ENCODE data around the gene ABO. TPM values are rescaled to one million over a fixed set of nuclear protein-coding genes. Genes with fewer than 3 reads are reported as not detected.
"Not testable (repeated sequence)": the region's sequence is repeated elsewhere in the genome, so short reads cannot be mapped to it uniquely, and the experiment has no call there.

The ABO gene
- total RNA-seq, 4 donors from 2014 or later: 0.29 to 6.1 (median 0.59) TPM

DNA sequence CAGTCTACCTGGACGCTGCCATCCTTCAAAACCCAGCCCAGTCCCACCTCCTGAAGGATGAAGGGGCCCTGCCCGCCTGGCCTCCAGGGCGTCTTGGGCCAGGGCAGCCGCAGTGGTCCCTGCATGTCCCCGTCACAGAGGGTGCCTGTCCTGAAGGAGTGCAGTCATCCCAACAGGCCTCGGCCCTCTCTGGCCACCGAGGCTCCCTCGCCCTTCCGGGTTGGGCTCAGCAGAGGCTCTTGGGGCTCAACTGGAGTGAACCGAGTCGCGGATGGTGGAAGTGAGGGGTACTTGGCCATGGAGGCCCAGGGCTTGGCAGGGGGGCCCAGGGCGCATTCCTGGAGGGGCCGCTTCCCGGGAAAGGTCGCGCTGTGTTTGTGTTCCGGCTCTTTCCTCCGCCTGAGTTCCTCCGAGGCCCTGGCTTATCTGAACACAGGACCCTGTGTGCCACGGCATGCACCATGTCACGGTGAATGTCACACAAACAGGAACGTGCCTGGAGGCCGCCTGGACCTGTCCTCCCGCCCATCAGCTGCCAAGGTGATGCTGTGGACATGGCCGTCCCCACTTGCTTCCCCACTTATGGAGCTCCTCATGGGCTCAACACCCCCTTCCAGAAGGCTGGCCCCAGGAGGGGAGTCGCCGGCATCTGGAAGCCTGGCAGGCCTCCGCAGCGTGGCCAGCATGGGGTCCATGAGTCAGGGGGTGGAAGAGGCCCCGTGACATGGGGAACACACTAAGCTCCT is 40.3 kb downstream of the ABO start:
- no peak for DNase-seq
- intact Hi-C loops (cut with DNase I; ENCODE audit: low total_unique reads): no loop called here

DNA sequence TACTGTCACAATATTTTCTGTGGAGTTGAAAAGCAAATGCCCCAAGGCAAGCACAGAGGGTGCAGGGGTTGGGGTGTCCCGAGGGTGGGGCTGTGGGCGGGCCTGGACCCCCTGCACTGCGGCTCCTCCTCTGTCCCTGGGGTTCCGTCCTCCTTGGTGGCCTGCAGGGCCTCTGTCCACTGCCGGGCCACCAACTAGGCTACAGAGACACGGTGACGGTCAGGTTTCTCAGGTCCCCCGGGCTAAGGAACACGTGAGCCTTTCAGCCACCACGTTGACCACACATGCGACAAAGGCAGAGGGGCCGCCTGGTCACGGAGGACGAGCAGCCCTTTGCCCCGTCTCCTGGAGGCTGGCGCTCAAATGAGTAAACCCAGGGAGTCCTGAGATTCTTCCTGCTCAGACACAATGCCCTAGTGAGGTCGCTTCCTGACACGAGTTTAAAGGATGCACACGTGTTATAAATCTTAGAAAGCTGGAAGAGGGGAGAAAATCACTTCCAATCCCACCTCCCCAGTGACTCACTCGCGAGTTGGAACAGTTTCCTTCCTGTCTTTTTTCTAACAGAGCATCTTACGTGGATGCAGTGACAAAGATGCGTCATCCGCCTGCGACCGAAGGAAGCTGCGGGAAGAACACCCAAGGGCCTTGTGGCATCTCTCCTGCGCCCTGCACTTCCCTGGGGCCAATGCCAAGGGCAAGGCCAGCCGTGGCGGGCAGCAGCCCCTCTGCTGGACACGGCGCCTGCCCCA is 41.1 kb downstream of the ABO start:
- TF ChIP-seq, protein P1, sequence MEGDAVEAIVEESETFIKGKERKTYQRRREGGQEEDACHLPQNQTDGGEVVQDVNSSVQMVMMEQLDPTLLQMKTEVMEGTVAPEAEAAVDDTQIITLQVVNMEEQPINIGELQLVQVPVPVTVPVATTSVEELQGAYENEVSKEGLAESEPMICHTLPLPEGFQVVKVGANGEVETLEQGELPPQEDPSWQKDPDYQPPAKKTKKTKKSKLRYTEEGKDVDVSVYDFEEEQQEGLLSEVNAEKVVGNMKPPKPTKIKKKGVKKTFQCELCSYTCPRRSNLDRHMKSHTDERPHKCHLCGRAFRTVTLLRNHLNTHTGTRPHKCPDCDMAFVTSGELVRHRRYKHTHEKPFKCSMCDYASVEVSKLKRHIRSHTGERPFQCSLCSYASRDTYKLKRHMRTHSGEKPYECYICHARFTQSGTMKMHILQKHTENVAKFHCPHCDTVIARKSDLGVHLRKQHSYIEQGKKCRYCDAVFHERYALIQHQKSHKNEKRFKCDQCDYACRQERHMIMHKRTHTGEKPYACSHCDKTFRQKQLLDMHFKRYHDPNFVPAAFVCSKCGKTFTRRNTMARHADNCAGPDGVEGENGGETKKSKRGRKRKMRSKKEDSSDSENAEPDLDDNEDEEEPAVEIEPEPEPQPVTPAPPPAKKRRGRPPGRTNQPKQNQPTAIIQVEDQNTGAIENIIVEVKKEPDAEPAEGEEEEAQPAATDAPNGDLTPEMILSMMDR (IDR thresholded peaks at IDR 0.05): no peak
- no peak for TF ChIP-seq POLR2A (IDR thresholded peaks at IDR 0.05)
- no peaks in the 10 kb centered on the region for H3K27me3 ChIP-seq
- intact Hi-C loops (cut with DNase I; ENCODE audit: low total_unique reads): no loop called here
- no peak overlapping the region for H3K27ac ChIP-seq
- peaks cover 0 to 6% of the 10 kb centered on the region in 2 donors for H3K4me1 ChIP-seq
- no peak overlapping the region for H3K4me3 ChIP-seq
- no peaks in the 10 kb centered on the region for H3K36me3 ChIP-seq
- DNase-seq: no peak
- no peaks in the 10 kb centered on the region for H3K9me3 ChIP-seq

More for the DNA sequence above, 40.3 kb downstream of the ABO start:
- TF ChIP-seq, protein P1 (IDR thresholded peaks at IDR 0.05): no peak
- TF ChIP-seq POLR2A (IDR thresholded peaks at IDR 0.05): no peak
- Histone ChIP-seq H3K27ac (no peak overlapping the region), H3K27me3 (no peaks in the 10 kb centered on the region), H3K4me3 (no peak overlapping the region), H3K4me1 (peaks cover 0 to 6% of the 10 kb centered on the region in 2 donors), H3K36me3 (no peaks in the 10 kb centered on the region), H3K9me3 (no peaks in the 10 kb centered on the region)

DNA sequence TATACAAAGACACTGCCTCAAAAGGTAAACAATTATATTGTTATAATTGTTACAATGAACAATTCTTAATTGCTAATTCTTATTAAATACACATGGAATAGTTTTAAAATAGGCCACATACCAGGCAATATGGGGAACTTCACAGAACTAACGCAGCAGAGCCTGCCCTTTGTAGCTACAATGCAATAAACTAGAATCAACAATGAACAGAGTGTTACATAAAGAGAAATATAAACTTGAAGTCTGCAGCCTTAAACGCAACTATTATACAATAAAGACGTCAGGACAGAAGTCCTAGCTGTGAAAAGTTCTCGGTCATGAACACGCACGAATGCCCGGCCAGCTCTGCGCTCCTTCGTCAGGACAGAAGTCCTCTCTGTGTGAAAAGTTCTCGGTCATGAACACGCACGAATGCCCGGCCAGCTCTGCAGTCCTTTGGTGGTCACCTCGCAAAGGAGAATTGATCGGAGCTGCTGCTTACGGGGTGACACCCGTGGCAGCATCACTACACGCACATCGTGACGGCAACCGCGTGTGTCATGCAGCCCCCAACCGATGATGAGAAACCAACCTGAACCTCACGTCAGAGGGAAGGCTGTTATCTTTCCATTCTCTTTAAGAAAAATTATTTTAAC is 43.0 kb downstream of the ABO start:
- H3K36me3 ChIP-seq; H3K27me3 ChIP-seq; H3K4me3 ChIP-seq; H3K9me3 ChIP-seq; H3K27ac ChIP-seq; DNase-seq; H3K4me1 ChIP-seq; intact Hi-C loops (cut with DNase I; ENCODE audit: low total_unique reads): not testable (repeated sequence)

DNA sequence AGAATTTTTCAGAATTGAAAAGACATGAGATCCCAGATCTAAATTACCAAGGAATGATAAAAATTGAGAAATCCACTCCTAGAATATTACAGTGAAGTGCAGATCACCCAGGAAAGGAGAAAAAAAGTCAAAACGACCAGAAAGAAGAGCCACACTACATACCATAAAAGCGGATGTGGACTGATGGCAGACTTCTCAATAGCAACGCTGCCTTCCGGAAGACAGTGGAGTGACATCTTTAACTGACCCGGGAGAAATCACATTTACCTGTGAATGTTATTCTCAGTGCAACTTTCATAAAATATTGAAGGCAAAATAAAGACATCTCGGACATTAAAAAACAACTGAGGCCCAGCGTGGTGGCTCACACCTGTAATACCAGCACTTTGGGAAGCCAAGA is 44.5 kb downstream of the ABO start:
- H3K27ac ChIP-seq; H3K4me1 ChIP-seq; H3K27me3 ChIP-seq; intact Hi-C loops (cut with DNase I; ENCODE audit: low total_unique reads); H3K4me3 ChIP-seq; H3K9me3 ChIP-seq; DNase-seq; H3K36me3 ChIP-seq: not testable (repeated sequence)

DNA sequence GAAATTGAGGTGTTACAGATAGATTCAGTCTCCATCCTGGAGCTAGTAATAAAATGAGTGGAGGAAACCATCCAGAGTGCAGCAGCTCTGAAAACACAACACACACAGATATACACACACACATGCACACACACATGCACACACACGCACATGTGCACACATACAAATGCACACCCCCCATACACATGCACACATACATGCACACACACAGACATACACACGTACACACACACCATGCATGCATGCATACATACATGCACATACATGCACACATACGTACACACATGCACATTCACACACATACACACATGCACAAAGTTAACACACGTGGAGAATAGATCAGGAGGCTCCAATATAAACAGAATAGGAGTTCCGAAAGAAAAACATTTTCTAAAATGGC is 44.9 kb downstream of the ABO start:
- no peaks in the 10 kb centered on the region for H3K27me3 ChIP-seq
- no peak for DNase-seq
- no peaks in the 10 kb centered on the region for H3K9me3 ChIP-seq
- intact Hi-C loops (cut with DNase I; ENCODE audit: low total_unique reads): no loop called here
- H3K4me1 ChIP-seq: no peaks in the 10 kb centered on the region
- H3K36me3 ChIP-seq: no peaks in the 10 kb centered on the region
- TF ChIP-seq POLR2A (IDR thresholded peaks at IDR 0.05): no peak
- TF ChIP-seq, protein P1 (IDR thresholded peaks at IDR 0.05): no peak
- no peak overlapping the region for H3K4me3 ChIP-seq
- no peak overlapping the region for H3K27ac ChIP-seq

DNA sequence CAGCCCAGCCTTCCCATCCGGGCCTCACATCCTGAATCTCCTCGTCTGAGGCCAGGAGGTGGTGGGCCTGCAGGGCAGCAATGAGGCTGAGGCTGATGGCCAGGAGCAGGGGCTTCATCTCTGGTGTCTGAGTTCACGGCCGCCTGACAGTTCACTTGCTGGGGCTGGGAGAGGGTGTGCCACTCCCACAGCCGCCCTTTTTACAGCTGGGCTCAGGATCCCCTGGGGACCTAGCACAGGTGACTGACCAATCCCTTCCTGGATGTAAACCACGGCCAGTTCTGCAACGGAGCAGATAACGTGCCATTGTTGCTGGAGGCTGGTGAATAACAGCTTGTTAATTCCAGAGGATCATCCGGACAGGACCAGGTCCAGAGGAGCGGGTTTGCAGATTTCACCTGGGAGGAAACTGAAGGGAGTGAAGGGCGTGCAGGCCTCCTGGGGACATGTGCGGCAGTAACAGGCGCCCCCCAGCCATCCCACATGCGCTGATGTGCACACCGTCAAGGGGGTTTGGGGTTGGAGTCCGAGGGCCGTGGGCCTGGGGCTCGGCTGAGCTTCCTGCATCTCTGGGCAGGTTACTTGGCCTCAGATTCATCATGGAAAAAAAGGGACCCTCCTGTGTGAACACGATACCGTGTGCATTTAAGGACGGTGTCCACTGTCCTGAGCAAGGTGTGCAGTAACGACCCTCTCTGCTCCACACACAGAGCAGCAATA is 46.4 kb downstream of the ABO start:
- H3K36me3 ChIP-seq; H3K4me1 ChIP-seq; H3K4me3 ChIP-seq; H3K27ac ChIP-seq; intact Hi-C loops (cut with DNase I; ENCODE audit: low total_unique reads); H3K9me3 ChIP-seq; DNase-seq; H3K27me3 ChIP-seq: not testable (repeated sequence)

DNA sequence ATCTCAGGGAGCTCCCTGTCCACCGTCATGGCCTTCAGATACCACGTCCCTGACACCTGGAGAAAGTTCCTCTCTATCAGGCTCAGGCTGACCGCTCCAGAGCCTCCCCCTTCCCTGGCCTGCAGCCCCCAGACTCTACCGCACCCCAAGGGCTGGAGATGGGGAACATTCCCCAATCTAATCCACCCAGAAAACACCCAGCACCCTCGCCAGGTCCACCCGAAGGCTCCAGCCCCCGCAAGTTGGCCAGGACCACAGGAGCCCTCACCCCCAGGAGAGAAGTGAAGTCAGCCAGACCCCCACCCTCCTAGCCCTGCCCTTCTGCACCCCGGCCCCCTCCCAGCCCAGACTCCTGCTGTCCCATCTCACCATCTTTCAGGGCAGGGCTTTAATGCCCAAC is 47.0 kb downstream of the ABO start:
- intact Hi-C loops (cut with DNase I; ENCODE audit: low total_unique reads); H3K9me3 ChIP-seq; H3K36me3 ChIP-seq; H3K27ac ChIP-seq; DNase-seq; H3K27me3 ChIP-seq; H3K4me3 ChIP-seq; H3K4me1 ChIP-seq: not testable (repeated sequence)
